ENCODE measurements around the gene SLC16A6.
"Not testable (repeated sequence)": the region's sequence is repeated elsewhere in the genome, so short reads cannot be mapped to it uniquely, and the experiment has no call there.

The SLC16A6 gene

GRCh38 chr17:68290268-68290954 is 516 bp downstream of the SLC16A6 start:
- DNase-seq (ENCODE audit: low read depth): peak; percentile 37

GRCh38 chr17:68289936-68290267 is 1.0 kb downstream of the SLC16A6 start:
- DNase-seq (ENCODE audit: low read depth): peak; percentile 20

- peak; percentile 27 for DNase-seq (ENCODE audit: low read depth)
These were observed 1.5 kb downstream of the SLC16A6 start for GRCh38 chr17:68289473-68289872.

DNA sequence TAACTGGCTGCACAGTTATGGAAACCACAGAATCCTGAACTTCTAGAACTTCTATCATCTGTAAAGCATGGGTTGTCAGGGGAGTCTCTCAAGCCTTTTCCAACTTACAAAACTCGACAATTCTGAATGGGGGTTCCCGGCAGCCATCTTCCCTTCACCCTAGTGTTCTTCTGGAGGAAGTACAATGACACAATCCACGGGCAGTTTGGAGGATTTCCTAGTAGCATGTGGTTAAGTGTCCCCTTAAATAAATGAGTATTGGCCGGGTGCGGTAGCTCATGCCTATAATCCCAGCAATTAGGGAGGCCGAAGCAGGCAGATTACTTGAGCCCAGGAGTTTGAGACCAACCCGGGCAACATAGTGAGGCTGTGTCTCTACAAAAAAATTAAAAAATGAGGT is 2.1 kb downstream of the SLC16A6 start:
- DNase-seq (ENCODE audit: low read depth): peak; percentile 41

- peak; percentile 47 for DNase-seq (ENCODE audit: low read depth)
These were observed 2.6 kb downstream of the SLC16A6 start for GRCh38 chr17:68288375-68288774.

DNA sequence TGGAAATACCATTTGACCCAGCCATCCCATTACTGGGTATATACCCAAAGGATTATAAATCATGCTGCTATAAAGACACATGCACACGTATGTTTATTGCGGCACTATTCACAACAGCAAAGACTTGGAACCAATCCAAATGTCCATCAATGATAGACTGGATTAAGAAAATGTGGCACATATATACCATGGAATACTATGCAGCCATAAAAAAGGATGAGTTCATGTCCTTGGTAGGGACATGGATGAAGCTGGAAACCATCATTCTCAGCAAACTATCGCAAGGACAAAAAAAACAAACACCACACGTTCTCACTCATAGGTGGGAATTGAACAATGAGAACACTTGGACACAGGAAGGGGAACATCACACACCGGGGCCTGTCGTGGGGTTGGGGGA is 9.0 kb downstream of the SLC16A6 start:
- not testable (repeated sequence) for DNase-seq (ENCODE audit: low read depth)

GRCh38 chr17:68277807-68278206 is 13.1 kb downstream of the SLC16A6 start:
- DNase-seq (ENCODE audit: low read depth): no peak

DNA sequence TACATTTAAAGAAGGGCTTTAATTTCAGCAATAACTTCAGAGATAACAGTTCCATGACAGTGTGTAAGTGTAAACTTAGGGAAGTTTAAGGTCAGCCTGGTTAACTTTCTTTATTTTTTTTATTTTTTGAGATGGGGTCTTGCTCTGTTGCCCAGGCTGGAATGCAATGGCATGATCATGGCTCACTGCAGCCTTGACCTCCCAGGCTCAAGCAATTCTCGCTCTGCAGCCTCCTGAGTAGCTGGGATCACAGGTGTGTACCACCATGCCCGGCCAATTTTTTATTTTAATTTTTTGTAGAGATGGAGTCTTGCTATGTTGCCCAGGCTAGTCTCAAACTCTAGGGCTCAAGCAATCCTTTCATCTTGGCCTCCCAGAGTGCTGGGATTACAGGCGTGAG is 14.6 kb downstream of the SLC16A6 start:
- DNase-seq (ENCODE audit: low read depth): not testable (repeated sequence)

- DNase-seq (ENCODE audit: low read depth): no peak
These were observed 17.2 kb downstream of the SLC16A6 start for GRCh38 chr17:68273722-68274121.

DNA sequence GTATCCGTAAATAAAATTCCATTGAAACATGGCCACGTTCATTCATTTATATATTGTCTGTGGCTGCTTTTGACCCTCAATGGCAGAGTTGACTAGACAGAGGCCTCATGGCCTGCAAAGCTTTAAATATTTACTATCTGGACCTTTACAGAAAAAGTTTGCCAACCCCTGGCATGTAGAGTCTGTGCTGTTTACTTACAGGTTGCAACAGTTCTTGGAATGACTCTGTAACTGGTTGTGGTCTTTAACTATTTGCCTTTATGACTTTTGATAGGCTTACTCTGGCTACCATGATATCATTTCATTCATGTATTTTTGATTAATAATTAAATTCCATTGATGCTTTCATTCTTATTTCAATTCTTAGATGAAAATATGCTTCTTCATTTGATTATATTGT is 25.1 kb downstream of the SLC16A6 start:
- DNase-seq (ENCODE audit: low read depth): not testable (repeated sequence)

DNA sequence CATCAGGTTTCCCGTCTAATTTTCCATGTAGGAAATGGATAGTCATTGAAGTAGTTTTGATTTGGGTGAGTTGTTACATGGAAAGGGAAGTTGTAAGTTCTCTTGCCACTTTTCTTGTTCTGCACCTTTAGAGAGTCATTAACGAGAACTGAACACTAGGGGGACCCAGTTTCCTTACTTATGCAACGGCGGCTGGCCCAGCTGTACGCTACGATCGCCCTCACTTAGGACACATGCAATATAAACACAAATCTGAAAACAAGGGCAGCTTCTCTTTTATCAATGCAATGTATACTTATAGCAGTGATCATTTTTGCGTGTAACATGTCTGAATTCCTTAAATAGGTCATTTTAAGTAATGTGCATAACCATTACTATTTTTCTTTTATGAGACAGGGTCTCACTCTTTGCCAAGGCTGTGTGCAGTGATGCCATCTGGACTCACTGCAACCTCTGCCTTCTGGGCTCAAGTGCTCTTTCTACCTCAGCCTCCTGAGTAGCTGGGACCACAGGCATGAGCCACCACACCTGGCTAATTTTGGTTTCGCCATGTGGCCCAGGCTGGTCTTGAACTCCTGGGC is 27.7 kb downstream of the SLC16A6 start:
- peak; percentile 47 for DNase-seq (ENCODE audit: low read depth)

DNA sequence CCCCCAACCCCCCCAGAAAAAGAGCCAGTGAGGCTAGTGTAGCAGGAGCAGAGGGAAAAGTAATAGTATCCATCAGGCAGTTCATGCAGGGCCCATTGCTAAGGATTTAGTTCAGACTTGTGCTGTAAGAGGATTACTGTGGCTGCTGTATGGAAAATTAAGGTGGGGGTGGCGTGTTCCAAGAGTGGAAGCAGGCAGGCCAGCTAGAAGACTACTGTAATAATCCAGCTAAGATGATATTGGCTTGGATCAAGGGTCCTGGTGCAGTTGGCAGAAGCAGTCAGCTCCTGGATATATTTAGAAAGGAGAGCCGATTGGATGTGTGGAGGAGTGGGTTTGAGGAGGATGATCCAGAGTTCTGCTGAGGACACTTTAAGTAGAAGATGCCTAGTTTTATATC is 28.5 kb downstream of the SLC16A6 start:
- DNase-seq (ENCODE audit: low read depth): not testable (repeated sequence)

DNA sequence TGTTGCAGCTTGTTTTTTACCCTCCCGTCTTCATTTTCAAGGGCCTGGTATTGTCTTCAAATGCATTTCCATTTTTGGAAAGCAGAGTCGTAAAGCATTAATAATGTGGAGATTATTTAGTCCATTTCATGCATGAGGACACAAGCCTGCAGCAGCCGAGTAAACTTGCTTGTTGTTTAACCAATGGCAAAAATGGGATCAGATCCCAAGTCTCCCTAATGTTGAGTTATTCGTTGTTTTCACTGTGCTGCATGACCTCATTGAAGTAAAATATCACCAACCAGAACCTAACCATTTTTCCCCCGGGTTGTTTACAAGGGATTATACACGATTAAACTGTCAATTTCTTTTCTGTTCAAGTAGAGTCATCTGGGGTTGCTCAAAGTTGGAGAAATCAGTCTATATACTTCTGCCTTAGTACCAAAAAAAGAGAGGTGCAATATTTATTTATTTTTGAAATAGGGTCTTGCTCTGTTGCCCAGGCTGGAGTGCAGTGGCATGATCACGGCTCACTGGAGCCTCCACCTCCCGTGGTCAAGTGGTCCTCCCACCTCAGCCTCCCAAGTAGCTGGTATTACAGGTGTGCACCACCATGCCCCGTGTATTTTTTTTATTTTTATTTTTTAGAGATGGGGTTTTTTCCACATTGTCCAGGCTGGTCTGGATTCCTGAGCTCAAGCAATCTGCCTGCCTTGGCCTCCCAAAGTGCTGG is 30.7 kb downstream of the SLC16A6 start:
- DNase-seq (ENCODE audit: low read depth): no peak

DNA sequence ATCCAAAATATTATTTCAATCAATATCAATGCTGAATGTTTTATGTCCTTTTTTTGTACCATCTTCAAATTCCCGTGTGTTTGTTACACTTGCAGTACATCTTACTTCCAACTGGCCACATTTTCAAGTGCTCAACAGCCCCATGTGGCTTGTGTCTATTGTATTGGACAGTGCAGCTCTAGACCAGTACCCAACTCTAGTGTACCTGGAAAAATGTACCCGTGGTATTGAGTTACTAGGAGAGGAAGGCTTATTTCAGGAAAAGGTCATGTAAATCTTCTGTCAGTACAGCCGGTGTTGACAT is 31.3 kb downstream of the SLC16A6 start:
- peak; percentile 27 for DNase-seq (ENCODE audit: low read depth)

- peak; percentile 53 for DNase-seq (ENCODE audit: low read depth)
These were observed 31.9 kb downstream of the SLC16A6 start for GRCh38 chr17:68258890-68259647.

- DNase-seq (ENCODE audit: low read depth): peak; percentile 24
These were observed 33.0 kb downstream of the SLC16A6 start for GRCh38 chr17:68257934-68258333.

GRCh38 chr17:68256701-68257100 is 34.2 kb downstream of the SLC16A6 start:
- DNase-seq (ENCODE audit: low read depth): not testable (repeated sequence)

GRCh38 chr17:68255731-68256538 is 35.0 kb downstream of the SLC16A6 start:
- DNase-seq (ENCODE audit: low read depth): no peak

- no peak for DNase-seq (ENCODE audit: low read depth)
These were observed 35.8 kb downstream of the SLC16A6 start for GRCh38 chr17:68255151-68255550.

- not testable (repeated sequence) for DNase-seq (ENCODE audit: low read depth)
These were observed 37.5 kb downstream of the SLC16A6 start for GRCh38 chr17:68253426-68253825.

DNA sequence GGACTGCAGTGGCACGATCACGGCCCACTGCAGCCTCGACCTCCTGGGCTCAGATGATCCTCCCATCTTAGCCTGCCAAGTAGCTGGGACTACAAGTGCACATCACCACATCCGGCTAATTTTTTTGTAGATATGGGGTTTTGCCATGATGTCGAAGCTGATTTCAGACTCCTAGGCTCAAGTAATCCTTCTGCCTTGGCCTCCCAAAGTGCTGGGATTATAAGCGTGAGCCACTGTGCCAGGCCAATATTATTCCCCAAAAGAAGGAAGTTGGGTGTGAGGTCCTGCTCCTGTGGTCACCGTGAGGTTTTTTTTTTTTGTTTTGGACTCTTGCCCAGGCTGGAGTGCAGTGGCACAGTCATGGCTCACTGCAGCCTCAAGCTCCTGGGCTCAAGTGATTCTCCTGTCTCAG is 41.6 kb downstream of the SLC16A6 start:
- DNase-seq (ENCODE audit: low read depth): peak; percentile 12

DNA sequence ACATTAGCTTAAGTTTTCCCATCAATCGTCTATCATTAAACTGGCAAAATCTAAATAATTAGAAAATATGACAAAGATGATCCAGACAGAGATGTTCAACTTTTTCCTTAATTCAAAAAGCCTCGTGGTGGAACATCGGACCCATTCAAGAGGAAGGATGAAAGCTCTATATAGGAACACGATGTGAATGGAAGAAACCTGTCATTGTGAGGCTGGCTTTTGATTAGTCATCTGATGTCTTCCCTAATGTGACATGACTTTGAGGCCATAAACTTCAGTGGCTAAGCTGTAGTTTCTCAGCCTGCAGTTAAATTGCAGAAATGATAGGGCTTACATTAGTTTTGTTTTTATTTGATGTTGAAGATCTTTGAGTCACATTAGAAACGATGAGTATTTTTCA is 42.0 kb downstream of the SLC16A6 start:
- no peak for DNase-seq (ENCODE audit: low read depth)
